GM19035 (cell line): ENCODE data around the gene EYS.
"Not testable (repeated sequence)": the region's sequence is repeated elsewhere in the genome, so short reads cannot be mapped to it uniquely, and the experiment has no call there.

Experiments used
- ATAC-seq: cut with Tn5 transposase; IDR thresholded peaks from one replicate; pipeline ENCODE4 v1.9.1; 2021; ENCODE audit not compliant: unreplicated experiment

EYS gene

GRCh38 chr6:63935732-63936131, 1771.3 kb downstream of the EYS start:
- ATAC-seq = no peak

GRCh38 chr6:63933948-63934347, 1773.1 kb downstream of the EYS start:
- ATAC-seq = not testable (repeated sequence)

GRCh38 chr6:63930848-63931247, 1776.2 kb downstream of the EYS start:
- no peak for ATAC-seq

GRCh38 chr6:63929111-63929510, 1777.9 kb downstream of the EYS start:
- no peak for ATAC-seq

GRCh38 chr6:63928613-63929012, 1778.4 kb downstream of the EYS start:
- no peak for ATAC-seq

- no peak for ATAC-seq
Measured at GRCh38 chr6:63926950-63927927, 1779.8 kb downstream of the EYS start.

GRCh38 chr6:63926258-63926780, 1780.7 kb downstream of the EYS start:
- no peak for ATAC-seq

- peak; percentile 81 for ATAC-seq
Measured at GRCh38 chr6:63923139-63923739, 1783.8 kb downstream of the EYS start.

GRCh38 chr6:63919556-63920110, 1787.4 kb downstream of the EYS start:
- no peak for ATAC-seq

- ATAC-seq = no peak
Measured at GRCh38 chr6:63912887-63913286, 1794.1 kb downstream of the EYS start.

- ATAC-seq = no peak
Measured at GRCh38 chr6:63910863-63911551, 1796.0 kb downstream of the EYS start.

- peak; percentile 74 for ATAC-seq
Measured at GRCh38 chr6:63904650-63905248, 1802.3 kb downstream of the EYS start.

- ATAC-seq = no peak
Measured at GRCh38 chr6:63899550-63899949, 1807.5 kb downstream of the EYS start.

GRCh38 chr6:63897952-63898351, 1809.1 kb downstream of the EYS start:
- ATAC-seq = no peak

GRCh38 chr6:63897459-63897858, 1809.6 kb downstream of the EYS start:
- ATAC-seq = no peak

- no peak for ATAC-seq
Measured at GRCh38 chr6:63888416-63888815, 1818.6 kb downstream of the EYS start.

- ATAC-seq = not testable (repeated sequence)
Measured at GRCh38 chr6:63887804-63888203, 1819.2 kb downstream of the EYS start.

GRCh38 chr6:63887002-63887751, 1819.8 kb downstream of the EYS start:
- no peak for ATAC-seq

- no peak for ATAC-seq
Measured at GRCh38 chr6:63886341-63886740, 1820.7 kb downstream of the EYS start.

GRCh38 chr6:63883597-63883996, 1823.4 kb downstream of the EYS start:
- ATAC-seq = peak; percentile 65
